ENCODE data around the gene ACAT1. TPM values are rescaled to one million over a fixed set of nuclear protein-coding genes. Genes with fewer than 3 reads are reported as not detected.

The ACAT1 gene
- total RNA-seq, result 100 to 1,000 TPM in 1 of 3 donors, 10 to 100 TPM in 2; 88.8 to 123 (median 98.0) TPM
- long read RNA-seq, donor 1, transcript ACAT1-201 (12 exons, 1,761 nt), result major isoform, 143 of 157 reads
- long read RNA-seq, donor 1, partial matches to known transcripts, result 6 of 157 reads
- long read RNA-seq, donor 1, other reads (novel, unspliced or antisense), result 7 of 157 reads
- long read RNA-seq, donor 2, transcript ACAT1-201 (12 exons, 1,761 nt), result major isoform, 95 of 118 reads
- long read RNA-seq, donor 2, partial matches to known transcripts, result 16 of 118 reads
- long read RNA-seq, donor 2, other reads (novel, unspliced or antisense), result 7 of 118 reads

DNA sequence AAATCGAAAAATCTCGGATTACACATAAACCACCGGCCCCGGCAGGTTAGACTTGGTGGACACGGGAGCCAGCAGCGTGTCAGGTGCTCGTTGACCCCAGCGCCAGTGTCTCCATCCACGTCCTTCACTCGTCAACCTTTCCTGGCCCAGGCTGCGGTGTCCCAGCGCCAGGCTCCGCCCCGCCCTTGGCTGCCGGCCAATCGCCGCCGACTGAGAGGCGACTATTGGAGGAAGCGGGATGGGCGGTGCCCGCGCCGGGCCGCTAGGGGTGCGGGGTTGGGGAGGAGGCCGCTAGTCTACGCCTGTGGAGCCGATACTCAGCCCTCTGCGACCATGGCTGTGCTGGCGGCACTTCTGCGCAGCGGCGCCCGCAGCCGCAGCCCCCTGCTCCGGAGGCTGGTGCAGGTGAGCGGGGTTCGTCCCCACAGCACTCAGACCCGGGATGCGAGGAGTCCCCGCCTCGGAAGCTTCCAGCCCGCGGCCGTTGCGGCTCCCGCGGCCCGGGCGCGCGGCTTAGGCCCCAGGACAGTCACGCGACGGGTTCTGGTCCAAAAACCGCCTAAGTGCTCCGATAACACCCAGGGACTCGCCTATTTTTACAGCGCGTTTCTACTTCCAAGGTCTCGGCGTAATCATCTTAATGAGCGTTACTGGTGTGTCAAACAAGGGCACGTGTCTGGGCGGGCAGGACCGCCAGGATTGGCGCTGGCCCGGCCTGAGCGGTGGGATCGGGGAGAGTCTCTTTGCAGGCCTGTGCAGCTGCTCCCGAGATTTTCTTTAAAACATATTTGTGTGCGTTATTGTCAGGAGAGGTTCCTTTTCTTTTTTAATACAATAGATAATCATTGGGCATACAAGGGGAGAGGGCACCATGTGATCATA is at the start of gene ACAT1:
ACAT1 (plus strand) TSS at position 294 of the 882 bp plus-strand sequence; CDS start at position 334, 40 bp downstream.
- intact Hi-C loops (cut with DNase I, micrococcal nuclease), result loop anchor here in 1 of 2 donors (5.0 kb wide), 1 partner anchor 541 kb away; no protein-coding TSS in a partner anchor
- no peaks in the 10 kb centered on the region for H3K36me3 ChIP-seq (ENCODE audit: low read depth)
- peak within 1 kb of the TSS; percentile 27 for H3K4me3 ChIP-seq
- peak; percentile 99 for DNase-seq
- TF ChIP-seq, protein P1, sequence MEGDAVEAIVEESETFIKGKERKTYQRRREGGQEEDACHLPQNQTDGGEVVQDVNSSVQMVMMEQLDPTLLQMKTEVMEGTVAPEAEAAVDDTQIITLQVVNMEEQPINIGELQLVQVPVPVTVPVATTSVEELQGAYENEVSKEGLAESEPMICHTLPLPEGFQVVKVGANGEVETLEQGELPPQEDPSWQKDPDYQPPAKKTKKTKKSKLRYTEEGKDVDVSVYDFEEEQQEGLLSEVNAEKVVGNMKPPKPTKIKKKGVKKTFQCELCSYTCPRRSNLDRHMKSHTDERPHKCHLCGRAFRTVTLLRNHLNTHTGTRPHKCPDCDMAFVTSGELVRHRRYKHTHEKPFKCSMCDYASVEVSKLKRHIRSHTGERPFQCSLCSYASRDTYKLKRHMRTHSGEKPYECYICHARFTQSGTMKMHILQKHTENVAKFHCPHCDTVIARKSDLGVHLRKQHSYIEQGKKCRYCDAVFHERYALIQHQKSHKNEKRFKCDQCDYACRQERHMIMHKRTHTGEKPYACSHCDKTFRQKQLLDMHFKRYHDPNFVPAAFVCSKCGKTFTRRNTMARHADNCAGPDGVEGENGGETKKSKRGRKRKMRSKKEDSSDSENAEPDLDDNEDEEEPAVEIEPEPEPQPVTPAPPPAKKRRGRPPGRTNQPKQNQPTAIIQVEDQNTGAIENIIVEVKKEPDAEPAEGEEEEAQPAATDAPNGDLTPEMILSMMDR (IDR thresholded peaks at IDR 0.05), result peak; percentile 34
- H3K9me3 ChIP-seq, result no peaks in the 10 kb centered on the region
- peak; percentile 95 for ATAC-seq
- H3K4me1 ChIP-seq (ENCODE audit: low read depth), result peaks cover 21% of the 10 kb centered on the region

DNA sequence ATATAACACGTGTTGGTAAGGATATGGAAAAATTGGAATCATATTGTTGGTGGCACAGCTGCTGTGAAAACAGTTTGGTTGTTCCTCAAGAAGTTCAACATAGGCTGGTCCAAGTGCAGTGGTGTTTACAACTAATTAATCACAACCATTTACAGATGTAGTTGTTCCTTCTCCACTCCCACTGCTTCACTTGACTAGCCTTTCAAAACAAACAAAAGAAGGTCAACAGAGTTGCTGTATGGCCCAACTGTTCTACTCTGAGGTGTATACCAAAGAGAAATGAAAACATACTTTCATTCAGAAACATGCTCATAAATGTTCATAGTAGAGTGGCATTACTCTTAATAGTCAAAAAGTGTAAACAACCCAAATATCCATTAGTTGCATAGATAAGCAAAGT is 36.6 kb upstream of the ACAT1 start:
- Histone ChIP-seq H3K36me3 (ENCODE audit: low read depth) (no peaks in the 10 kb centered on the region), H3K4me3 (no peak overlapping the region), H3K9me3 (no peaks in the 10 kb centered on the region), H3K4me1 (ENCODE audit: low read depth) (no peaks in the 10 kb centered on the region)
- intact Hi-C loops (cut with DNase I, micrococcal nuclease), result no loop called here
- ATAC-seq (no peak), DNase-seq (no peak)
- TF ChIP-seq, protein P1 (IDR thresholded peaks at IDR 0.05), result no peak

DNA sequence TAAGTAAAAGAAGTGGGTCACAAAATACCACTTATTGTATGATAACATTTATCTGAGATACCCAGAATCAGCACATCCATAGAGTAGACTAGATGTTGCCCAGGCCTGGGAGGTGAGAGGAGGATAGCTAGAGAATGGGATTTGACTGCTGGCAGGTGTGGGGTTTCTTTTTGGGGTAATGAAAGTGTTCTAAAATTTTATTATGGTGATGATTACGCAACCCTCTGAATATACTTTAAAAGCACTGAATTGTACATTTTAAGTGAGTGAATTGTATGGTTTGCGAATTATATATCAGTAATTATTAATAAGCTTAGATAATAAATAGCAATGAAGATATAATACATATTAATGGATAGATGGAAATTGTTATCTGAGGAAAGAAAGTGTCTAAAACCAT is 35.7 kb upstream of the ACAT1 start:
- Histone ChIP-seq H3K36me3 (ENCODE audit: low read depth) (no peaks in the 10 kb centered on the region), H3K4me1 (ENCODE audit: low read depth) (no peaks in the 10 kb centered on the region), H3K9me3 (no peaks in the 10 kb centered on the region), H3K4me3 (no peak overlapping the region)
- DNase-seq, result no peak
- ATAC-seq, result no peak
- TF ChIP-seq, protein P1 (IDR thresholded peaks at IDR 0.05), result no peak
- intact Hi-C loops (cut with DNase I, micrococcal nuclease), result no loop called here

DNA sequence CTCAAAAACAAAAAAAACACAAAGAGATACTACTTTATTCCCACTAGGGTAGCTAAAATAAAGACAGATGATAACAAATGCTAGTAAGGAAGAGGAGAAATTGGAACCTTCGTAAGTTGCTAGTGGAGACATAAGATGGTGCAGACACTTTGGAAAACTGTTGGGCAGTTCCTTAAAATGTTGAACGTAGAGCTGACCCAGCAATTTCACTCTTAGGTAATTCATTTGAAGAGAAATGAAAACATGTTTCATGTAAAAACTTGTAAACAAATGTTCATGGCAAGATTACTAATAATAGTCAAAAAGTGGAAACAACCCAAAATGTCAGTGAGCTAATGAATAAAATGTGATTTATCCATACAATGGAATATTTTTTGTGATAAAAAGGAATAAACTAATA is 29.2 kb upstream of the ACAT1 start:
- Histone ChIP-seq H3K36me3 (ENCODE audit: low read depth) (no peaks in the 10 kb centered on the region), H3K4me1 (ENCODE audit: low read depth) (no peaks in the 10 kb centered on the region), H3K4me3 (no peak overlapping the region), H3K9me3 (no peaks in the 10 kb centered on the region)
- TF ChIP-seq, protein P1 (IDR thresholded peaks at IDR 0.05), result no peak
- no peak for ATAC-seq
- no peak for DNase-seq
- intact Hi-C loops (cut with DNase I, micrococcal nuclease), result no loop called here

DNA sequence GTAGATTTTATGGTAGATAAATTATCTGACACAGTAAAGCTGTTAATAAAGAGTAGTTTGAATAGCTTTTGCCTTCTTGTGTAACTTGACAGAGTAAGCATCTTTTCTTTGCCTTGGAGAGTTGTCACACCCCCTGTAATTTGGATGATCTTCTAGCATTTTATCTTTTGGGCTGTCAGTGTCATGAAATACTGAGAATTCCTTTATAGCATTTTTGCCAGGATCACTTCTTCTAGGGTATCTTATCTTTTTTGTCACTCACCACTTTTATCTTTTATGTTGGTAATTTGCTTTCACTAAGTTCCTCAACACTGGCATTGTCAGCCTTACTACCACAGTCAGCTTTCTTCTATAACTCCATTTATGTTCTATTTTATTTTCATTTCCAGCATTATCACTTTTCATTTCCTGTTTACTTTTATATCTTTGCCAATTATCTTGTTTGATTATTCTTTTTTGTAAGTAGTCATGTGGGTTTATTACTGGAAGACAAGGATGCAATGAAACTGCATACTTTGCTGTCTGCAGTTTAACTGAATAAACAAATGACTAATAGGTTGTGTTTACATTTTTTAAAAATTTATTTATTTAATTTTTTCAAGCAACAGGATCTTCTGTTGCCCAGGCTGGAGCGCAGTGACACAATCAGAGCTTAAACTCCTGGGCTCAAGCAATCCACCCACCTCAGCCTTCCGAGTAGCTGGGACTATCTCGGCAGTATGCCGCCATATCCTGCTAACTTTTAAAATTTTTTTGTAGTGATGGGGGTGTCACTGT is 28.1 kb upstream of the ACAT1 start:
- intact Hi-C loops (cut with DNase I, micrococcal nuclease), result no loop called here
- DNase-seq (no peak), ATAC-seq (no peak)
- Histone ChIP-seq H3K4me3 (no peak overlapping the region), H3K9me3 (no peaks in the 10 kb centered on the region), H3K36me3 (ENCODE audit: low read depth) (no peaks in the 10 kb centered on the region), H3K4me1 (ENCODE audit: low read depth) (no peaks in the 10 kb centered on the region)
- TF ChIP-seq, protein P1 (IDR thresholded peaks at IDR 0.05), result no peak
